GM18519 (cell line): ENCODE results near the gene IFI16.

ENCODE experiments used
- ATAC-seq: cut with Tn5 transposase; IDR thresholded peaks from one replicate; pipeline ENCODE4 v1.9.1; 2021; ENCODE audit warnings: mild to moderate bottlenecking, moderate library complexity; ENCODE audit not compliant: unreplicated experiment, low FRiP score

Gene IFI16

DNA sequence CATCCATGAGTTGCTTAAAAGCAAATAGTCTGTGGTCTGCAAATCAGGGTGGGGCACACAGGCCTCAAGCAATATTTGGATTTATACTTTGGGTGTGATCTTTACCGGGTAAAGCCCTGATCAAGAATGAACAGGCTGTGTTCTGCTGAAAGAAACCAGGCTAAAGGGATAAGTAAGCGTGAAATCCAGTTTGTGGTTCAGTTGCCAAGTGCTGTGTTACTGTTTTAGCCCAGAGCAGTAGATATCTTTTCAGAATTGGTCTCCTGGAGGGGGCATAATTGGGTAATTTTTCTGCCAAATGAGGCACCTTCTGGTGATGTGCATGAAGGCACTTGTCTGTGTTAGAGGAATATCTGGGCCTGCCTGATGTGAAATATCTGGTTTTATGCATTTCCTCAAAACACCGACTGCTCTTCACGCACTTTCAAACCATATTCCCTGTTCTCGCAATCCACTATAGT lies 45.5 kb downstream of the IFI16 start:
- no peak for ATAC-seq

DNA sequence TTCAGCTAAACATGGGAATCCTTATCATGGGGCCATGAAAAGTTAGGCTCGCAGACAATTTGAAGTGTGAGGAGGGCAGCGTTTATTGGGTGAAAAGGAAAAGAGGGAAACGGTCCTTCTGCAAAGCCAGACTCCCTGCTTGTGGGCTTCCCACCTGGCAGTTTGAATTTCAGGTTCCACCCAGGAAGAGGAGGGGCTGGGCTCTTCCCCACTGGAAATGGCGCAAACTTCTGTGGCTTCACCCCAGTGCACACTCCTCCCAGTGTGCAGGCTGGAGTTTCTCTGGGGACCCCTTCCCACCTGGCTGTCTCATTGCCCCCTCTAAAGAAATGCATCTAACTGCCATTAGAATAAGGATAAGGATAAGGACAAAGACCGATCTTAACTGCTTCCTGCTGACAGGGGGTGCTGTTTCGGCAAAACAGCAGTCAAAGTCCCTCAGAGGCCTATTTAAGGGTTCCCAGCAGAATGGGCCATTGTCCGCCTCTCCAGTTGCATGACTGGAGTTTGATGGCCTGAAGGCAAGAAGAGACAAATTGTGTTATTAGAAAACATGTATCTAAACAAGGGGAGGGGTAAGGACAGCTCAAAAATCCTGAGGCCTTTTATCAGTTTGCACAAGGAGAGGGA lies 46.5 kb downstream of the IFI16 start:
- no peak for ATAC-seq

DNA sequence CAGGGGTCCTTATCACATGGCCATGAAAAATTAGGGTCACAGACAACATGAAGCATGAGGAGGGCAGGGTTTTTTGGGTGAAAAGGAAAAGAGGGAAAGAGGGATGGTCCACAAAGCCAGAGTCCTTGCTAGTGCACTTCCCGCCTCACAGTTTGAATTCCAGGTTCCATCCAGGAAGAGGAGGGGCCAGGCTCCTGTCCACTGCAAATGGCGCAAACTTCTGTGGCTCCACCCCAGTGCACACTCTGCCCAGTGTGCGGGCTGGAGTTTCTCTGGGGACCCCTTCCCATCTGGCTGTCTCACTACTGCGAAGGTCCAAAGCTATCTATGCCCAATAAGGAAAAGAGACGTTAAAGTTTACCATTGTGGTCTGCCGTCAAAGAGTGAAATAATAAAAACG lies 49.0 kb downstream of the IFI16 start:
- no peak for ATAC-seq

DNA sequence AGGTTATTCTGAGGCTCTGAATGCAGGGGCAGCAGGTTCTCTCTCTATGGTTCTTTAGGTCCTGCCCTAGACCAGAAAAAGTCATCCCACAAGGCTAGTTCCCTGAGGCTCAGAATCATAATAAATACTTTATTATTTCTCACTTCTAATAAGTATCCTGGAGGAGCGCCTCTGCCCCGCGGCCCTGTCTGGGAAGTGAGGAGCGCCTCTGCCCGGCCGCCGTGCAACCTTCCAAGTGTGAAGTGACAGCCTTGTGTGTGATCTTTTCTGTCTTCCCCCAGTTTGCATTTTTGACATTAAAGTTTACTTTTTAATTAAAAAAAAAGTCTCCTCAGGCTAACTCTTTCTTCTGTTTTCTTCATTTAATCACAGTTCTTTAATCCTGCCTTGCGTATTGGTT lies 55.4 kb downstream of the IFI16 start:
- ATAC-seq, result no peak

DNA sequence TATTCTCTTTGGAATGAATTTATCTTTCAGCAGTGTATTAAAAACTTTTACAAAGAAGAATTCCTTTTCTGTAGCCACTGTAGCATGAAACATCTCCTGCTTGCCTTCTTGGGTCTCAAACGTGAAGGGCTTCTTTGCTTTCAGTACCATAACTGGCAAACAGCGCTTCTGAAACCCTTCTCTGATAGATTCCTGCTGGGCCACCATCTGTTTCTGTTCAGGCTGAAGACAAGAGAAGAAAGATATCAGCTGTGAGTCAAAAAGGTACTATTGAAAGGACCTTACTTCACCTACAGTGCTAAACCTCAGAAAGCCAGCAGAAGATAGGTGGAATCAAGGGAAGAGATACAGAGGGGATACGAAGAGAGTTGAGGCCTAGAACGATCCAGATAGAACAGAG lies 56.4 kb downstream of the IFI16 start:
- ATAC-seq, result no peak

DNA sequence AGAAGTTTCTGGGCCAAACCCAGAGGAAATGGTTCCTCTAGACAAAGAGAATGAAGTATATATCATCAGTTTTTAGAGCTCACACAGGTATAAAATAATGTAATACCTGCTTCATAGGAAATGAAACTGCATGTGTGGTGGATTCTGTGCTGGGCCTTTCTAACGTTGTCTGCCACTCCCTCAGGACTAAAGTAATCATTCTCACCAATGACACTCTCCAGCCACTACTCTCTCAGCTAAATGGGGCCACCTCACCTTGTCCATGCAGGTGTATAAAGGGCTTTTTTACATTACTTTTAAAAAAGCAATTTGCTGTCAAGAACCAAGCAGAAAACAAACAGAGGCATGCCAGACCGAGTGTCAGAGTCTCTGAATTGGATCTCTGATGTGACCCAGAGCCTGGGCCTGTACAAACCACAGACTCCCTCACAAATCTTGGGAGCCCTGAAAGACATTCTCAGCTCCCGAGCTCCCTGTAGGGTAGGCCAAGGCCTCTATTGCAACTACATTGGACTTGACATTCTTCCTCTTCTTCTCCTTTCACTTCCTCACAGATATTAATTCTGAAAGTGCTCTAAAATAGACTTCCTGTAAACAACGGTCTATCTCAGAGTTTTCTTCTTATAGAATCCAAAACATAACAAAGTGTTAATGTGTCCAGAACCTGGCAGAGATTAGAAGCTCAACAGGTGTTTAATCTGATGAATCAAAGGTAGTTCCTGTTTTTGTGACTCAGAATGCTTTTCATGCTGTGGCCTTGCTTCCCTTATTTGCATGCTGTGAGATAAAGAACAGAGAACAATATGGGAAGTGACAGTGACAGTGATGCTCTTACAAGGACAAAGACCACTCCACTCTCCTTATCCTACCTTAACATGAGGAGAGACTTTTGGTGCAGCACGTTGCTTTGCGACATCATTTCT lies 58.3 kb downstream of the IFI16 start:
- ATAC-seq, result peak; percentile 81

DNA sequence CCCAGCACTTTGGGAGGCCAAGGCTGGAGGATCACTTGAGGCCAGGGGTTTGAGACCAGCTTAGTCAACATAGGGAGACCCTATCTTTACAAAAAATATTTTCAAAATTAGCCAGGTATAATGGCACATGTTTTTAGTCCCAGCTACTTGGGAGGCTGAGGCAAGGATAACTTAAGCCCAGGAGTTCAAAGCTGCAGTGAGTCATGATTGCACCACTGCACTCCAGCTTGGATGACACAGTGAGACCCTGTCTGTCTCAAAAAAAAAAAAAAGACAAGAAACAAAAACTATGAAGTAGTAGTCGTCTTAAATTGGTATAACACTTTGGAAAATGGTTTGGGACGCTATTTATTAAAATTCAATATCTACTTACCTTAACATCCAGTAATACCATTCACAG lies 59.2 kb downstream of the IFI16 start:
- ATAC-seq, result no peak

DNA sequence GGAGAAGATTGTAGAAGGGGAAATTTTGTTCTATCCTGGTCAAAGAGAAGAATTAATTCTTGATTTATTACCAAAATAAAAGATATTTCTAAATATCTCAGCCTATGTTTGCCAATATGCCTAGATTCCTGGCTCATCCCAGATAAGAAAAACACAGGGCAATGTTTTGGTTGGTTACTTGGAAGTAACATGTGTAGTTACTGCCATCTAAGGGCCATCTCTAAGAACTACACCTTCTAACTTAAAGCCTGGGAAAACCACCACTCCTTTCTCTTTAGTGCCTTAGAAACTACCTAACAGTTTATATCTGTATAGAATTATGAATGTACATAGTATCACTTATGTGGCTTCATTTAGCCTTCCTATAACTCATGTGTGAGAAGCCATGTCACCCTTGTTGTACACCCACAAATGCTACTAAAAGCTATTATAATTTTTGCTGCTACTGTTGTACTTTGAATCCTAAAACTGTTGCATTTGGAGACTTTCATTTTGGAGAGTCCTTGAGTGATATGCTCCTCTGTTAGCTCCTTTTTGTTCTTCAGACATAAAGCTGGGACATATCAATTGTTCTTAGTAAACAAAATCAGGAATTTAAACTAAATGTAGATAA lies 62.4 kb downstream of the IFI16 start:
- no peak for ATAC-seq

DNA sequence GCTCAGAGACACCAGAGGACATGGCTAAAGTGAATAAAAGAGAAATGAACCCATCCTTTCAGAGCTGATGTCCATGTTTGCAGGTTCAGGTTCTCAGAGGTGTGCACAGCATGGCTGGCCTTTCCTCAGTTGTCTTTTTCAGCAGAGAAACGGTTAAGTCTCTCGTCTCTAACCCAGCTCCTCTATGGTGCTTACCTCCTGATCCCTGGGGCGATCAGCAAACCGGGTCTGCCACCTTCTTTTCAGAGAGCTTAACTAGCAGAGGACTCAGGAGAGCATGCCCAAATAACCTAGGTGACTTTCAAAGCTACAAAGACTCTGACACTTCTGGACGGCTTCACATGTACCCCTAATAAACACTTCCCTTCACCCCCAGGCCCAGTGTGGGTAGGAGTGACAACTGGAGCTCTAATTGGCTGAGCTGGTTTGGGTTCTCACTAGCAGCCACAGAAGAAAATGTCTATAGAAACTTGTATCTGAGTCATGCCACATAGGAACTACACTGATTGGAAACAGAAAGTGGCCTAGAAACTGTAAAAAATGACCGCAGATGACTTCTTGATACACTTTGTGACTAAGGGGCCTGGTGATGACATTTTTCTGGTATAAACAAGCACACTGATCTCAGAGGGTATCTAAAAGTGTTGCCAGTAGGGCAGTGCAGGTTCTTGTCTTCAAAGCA lies 66.9 kb downstream of the IFI16 start, which contains the start of gene AIM2:
Gene AIM2 (minus strand): TSS at position 329 of the 682 bp plus-strand sequence. CDS start 3,267 bp downstream, outside the sequence.
- ATAC-seq, result peak; percentile 70

DNA sequence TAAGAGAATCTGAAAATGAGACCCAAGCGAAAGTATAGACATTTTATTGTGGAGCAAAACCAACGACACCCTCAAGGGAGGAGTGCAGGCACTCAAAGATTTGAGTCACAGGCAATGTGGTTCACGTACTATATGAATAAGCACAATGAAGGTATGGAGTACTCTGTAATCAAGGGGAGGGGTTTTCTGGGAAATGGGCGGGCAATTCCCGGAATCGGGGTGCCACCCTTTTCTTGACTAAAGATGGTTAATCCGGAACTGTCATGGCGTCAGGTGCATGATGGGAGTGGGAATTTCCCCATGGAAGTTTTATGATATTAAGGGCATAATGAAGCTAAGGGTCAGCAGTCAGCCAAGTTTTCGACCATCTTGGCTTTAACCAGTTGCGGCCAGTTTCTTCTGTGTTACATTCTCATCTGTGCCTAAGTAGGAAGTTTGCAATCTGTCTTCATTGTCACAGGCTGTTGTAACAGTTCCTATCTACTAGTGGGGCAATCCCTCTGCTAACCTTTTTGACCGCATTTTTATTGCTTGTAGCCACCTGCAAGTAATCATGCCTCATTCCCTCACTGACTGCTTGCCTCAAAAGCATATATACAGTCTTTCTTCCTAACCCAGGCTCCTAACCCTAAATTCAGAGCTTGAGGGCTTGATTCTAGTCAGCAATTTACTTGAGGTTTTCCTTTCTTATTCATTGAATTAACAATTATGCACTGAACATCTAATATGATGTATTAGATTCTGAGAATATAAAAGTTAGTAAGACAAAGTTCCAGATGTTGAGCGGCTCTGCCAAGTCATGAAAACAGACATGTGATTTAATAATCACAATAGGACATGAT lies 67.6 kb downstream of the IFI16 start:
- peak; percentile 79 for ATAC-seq

DNA sequence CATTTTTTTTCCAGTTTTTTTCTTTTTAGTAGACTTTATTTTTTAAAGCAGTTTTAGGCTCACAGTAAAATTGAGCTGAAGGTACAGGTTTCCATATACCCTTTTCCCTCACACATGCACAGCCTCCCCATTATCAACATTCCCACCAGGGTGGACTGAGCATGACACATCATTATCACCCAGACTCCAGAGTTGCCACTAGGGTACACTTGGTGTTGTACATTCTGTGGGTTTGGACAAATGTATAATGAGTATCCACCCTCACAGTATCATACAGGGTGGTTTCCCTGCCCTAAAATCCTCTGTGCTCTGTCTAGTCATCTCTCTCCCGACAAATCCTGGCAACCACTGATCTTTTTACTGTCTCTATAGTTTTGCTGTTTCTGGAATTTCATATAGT lies 69.8 kb downstream of the IFI16 start:
- ATAC-seq, result no peak

DNA sequence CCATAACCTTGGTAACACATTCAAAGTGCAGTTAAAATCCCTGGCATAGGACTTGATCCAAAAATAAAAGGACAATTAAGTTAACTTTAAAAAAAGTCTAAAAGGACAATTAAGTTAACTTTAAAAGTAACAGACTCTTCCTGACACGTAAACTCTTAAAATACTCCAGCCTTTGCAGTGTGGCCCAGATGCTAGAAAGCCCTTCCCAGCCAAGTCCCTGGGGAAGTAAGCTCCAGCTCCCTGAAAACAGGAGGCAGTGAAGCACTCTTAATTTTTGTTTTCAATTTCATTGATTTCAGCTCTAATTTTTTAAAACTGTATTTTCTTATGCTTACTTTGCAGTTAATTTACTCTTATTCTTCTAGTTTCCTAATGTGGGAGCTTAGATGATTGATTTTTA lies 71.9 kb downstream of the IFI16 start:
- ATAC-seq, result no peak

DNA sequence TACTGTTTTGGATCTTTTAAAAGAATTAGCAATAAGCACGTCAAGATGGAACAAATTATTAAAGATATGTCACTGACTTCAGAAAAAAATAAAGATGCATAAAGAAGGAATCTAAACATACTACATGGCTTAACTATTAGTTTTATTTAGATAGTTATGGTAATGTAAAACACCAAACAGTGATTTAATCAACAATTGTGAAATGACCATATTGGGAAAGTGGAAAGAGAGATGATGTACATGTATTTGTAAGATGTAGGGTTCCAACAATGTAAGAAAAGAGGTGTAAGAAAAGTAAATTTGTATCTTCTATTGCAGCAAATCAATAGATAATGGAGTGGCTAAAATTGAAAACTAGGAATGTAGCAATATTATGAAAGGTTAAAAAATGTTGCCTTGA lies 73.3 kb downstream of the IFI16 start:
- no peak for ATAC-seq

DNA sequence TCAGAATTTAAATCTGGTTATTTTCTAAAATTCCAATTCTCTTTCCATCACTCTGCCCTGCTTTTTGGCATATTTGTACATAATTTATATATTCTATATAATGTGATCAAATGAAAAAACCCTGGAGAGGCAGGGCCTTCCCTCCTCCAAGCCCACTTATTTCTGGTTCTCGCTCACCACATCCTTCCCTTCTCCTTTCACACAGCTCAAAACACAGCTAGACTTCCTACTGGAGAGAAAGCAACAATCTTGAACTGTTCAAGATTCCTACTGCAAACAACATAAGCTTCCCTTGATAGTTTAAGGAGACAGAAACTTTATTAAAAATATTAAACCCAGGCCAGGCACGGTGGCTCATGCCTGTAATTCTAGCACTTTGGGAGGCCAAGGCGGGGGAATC lies 74.4 kb downstream of the IFI16 start:
- no peak for ATAC-seq

DNA sequence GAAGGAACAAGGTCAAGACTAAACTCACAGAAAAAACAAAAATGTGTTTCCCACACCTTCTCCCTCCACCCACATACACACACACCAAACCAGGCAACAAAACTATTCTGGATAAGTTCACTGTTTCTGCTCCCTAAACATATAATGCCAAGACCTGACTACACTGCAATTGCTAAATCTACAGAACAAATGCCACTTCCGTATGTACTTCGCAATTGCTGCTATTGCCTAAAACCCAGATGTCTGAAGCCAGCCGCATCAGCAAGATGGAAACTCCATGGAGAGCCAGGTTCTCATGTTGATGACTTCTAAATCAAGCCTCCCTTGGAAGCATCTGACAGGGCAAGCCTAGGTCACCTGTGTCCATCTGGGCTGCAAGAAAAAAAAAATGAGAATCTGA lies 75.2 kb downstream of the IFI16 start:
- ATAC-seq, result no peak

DNA sequence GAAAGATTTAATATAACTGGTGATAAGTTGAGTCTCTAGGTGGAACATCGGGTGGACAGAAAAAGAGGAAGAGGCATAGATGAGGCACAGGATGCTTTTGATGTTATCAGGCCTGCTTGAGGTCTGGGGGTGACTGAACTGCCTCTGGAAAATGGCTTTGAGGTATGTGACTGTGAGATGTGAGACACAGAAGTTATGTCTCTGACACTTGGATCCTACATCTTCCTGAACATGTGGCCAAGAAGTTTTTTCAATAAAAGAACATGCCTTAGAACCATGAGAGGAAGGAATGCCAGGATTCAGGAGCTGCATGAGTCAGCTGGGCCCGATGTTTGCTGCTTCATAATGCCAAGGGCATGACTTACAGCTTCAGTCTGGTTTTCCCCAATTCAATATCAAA lies 78.3 kb downstream of the IFI16 start:
- no peak for ATAC-seq

DNA sequence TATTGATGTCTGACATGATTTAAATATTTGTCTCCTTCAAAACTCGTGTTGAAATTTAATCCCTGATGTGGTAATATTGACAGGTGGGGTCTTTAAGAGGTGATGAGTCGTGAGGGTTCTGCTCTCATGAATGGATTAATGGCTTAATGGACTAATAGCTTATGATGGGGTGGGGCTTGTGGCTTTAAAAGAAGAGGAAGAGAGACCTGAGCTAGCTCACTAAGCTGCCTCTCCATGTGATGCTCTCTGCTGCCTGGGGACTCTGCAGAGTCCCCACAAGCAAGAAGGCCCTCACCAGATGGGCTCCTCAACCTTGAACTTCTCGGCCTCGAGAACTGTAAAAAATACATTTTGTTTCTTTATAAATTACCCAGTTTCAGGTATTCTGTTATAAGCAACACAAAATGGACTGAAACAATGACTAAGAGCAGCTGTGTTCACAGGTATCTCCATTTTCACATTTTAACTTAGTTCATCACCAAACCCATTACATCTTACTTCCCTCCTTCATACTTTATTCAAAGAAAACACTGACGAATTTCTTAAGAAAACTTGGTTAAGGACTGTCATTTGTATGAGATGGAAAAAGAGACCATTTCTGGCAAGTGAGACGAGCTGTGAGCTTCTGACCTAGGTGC lies 79.0 kb downstream of the IFI16 start:
- no peak for ATAC-seq

DNA sequence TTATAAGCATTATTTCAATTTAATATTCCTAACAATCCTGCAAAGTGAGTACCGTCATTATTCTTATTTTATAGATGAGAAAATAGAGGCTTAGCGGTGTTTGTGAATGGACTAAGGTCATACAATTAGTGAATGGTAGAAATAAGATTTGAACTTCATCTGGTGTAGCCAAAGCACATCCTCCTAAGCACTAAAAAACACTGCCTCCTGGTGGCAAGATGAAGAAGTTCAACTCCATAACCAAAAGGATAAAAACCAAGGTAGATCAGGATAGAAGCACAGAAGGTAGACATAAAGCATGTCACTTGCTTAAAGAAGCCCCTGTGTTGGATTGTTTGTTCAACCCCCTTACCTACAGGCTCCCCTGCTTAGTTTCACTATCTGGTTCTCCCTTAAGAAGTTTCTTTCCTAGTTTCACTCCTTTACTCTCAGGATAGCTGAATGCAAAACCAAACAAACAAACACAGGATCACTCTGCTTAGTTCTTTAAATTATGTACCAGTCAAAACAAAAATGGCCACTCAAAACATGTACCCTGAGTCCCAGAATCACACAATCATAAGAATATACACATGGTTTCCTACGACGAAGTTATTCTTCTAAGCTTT lies 79.6 kb downstream of the IFI16 start:
- no peak for ATAC-seq
